GM19463 (cell line): ENCODE results near the gene KCNA10.
"Not testable (repeated sequence)": the region's sequence is repeated elsewhere in the genome, so short reads cannot be mapped to it uniquely, and the experiment has no call there.

ENCODE experiments used
- ATAC-seq: cut with Tn5 transposase; IDR thresholded peaks from one replicate; pipeline ENCODE4 v1.9.1; 2021; ENCODE audit warnings: mild to moderate bottlenecking, moderate library complexity; ENCODE audit not compliant: unreplicated experiment

KCNA10 gene

GRCh38 chr1:110535985-110536384, 17.0 kb upstream of the KCNA10 start:
- no peak for ATAC-seq

DNA sequence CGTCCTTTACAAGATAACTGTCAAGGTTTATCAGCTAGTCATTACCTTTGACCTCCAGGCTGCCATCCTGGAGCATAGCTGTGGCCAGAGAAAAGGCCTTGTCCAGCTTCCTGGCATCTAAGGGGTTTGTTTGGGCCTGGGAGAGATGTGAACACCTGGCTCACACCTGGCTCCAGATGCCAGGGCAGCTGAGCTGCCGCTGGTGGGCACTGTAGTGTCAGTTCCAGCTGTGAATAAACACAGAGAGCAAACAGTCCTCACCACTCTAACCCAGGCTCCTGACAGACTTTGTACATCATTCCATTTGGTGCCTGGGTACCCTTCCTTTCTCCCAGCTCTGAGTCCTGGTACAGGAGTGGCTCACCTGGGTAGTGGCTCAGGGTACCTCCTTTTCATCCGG, 14.3 kb upstream of the KCNA10 start:
- ATAC-seq = no peak

DNA sequence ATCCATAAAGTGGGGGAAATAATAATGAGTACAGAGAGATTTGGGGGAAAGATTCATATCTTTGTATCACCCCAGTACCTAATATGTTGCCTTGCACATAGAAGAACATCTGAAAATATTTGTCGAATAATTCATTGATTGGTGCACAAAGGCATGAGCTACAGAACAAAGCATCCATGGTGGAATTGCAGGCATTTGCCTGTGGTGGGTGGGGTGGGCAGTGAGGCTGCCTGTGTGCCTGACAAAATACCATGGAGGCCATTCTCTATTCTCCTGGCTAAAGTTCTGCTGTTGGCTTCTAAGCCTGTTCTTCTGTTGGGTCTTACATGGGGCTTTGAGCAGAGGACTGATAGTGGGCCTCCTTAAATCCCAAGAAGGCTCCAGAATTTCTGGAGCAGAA, 10.0 kb upstream of the KCNA10 start:
- ATAC-seq = no peak

- ATAC-seq = no peak
Measured at GRCh38 chr1:110526201-110526780, 7.3 kb upstream of the KCNA10 start.

DNA sequence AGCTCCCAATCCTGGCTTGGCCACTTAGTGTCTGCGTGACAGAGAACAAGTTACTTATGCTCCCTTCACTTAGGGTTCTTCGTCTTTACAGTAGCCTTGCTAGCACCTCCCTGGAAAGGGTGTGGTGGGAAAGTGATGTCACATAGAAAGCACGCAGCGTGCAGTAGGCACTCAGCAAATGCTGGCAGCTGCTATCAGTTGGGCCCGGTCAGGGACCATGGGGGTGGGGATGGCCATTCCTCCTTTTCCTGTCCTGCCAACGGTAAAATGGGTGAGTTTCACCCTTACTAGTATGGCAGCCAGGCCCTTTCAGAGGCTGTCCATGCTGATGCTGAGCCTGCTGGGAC, 6.2 kb upstream of the KCNA10 start:
- ATAC-seq = no peak

DNA sequence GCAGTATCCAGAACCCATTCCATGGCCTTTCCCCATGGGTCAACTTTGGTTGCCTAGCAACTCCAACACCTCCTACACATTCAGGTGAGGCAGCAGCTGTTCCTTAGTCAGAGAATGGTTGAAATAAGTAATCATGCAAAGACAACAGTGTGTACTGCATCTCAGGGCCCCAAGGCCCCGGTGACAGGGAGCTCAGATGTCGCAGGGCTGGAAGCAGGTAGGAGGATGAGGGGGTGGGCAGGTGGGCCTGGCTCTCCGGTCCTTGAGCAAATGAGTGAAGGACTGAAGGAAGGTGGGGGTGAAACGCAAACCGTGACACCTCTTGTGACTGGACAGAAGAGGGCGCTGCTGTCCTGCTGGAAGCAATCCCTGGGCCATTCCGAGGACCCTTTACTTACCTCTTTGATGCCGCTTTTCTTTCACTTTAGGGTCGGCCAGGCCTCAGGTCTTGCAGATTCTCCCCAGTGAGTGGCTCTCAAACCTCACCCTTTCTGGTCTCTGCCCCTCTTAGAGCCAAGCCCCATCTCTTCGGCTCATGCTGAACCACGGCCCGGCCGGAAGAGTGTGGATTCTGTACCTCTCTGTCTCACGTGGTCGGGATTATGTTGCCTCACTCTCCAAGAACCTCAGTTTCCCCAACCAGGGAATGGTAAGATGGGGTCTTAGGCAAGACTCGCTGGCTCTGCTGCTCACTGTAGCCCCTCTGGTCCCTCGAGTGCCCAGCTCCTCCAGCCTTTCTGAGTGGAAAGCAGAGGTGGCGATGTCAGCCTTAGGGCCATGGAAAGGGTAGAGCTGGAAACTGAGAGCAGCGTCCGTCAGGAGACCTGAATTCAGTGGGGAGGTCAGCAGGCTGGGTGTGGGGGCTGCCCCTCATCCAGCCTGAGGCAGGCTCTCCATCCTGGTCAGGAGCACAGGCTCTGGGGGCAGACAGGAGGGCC, 5.6 kb upstream of the KCNA10 start:
- no peak for ATAC-seq

- no peak for ATAC-seq
Measured at GRCh38 chr1:110523011-110523410, 4.0 kb upstream of the KCNA10 start.

DNA sequence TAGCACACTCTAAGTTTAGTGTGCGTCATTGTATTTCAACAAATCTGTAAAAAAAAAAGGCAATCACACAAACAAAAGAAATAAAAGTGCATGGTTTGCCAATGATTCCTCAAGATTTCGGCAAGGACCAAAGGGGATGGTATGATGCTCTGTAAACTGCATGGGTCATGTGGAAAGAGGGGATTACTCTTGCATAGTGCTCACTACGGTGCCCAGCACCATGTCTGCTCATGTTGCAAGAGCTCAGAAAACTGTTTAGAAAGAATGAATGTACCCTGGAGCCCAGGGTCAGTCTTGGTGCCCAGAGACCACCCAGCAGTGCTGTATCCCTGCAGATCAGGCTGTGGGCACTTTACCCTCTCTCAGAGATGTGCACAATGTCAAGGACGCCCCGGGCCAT, 3.6 kb upstream of the KCNA10 start:
- ATAC-seq = no peak

DNA sequence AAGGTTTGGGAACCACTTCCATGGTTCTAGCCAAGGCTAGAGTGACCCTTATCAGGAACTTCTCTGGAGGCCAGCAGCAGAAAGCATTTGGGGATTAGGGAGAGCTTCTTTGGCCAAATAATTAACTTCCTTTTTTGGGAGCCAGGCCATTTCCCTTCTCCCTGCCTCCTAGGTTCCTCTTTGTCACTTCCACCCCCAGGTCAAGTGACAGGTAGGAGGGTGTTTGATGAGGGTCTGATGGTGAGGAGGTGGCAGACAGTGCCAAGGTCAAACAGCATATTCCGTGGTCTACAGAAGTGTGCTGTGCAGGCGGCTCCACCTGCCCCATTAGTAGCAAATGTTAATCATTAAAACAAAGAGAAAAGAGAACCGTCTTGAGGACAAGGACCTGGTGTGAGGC, 1.9 kb upstream of the KCNA10 start:
- ATAC-seq = no peak

DNA sequence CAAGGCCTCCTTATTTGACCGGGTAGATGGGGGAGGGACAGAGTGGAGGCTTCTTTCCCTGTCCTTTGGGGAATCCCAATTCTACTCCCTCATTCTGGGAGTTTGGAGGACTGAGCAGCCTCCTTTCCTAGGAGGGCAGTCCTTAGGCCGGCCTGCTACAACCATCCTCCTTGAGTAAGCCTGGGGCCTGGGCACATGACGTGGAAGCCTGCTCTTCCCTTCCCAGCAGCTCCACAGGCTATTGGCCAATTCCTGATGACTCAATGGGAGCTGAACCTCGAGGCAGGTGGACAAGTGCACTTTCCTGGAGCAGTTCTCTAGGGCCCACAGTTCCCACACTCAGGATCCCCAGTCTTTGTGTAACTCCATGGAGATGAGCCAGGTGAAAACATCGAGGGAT, 3.1 kb downstream of the KCNA10 start:
- no peak for ATAC-seq

GRCh38 chr1:110515041-110515440, 3.9 kb downstream of the KCNA10 start:
- ATAC-seq = no peak

DNA sequence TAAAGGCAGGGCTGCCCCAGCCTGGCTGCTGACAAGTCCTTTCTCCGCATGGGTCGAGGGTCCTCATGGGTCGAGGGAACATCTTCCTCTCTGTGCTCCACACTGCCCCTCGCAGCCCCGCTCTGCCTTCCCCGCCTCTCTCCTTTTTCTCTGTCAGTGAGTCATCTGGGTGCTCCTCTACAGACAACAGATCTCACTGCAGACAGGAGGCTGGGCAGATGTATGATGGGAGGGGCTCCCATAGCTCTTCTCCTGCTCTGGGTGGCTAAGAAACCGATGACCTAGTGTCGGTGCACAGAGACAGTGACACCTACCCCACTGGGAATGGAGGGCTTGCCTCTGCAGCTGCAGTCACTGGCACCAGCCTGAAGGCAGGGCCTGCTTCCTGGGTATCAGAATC, 5.5 kb downstream of the KCNA10 start:
- no peak for ATAC-seq

- ATAC-seq = no peak
Measured at GRCh38 chr1:110511436-110511835, 7.5 kb downstream of the KCNA10 start.

GRCh38 chr1:110510921-110511320, 8.1 kb downstream of the KCNA10 start:
- not testable (repeated sequence) for ATAC-seq

DNA sequence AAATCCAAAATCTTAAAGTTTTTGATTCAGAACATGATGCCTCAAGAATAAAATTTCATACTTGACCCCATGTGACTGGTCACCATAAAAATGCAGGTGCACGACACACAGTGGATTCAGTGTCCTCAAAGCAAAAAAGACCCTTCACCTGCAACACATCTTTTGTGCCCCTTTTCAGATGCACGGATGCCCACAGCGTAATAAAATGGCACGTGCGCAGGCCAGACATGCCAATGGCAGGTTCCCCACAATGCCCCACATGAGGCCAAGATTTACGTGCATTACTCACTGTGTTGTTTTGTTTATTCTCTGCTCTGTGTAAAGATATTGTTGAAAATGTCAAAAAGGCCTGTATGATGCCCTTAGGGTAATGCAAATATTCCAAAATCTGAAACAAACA, 9.3 kb downstream of the KCNA10 start:
- no peak for ATAC-seq

GRCh38 chr1:110508028-110508940, 10.7 kb downstream of the KCNA10 start:
- peak; percentile 61 for ATAC-seq

- ATAC-seq = no peak
Measured at GRCh38 chr1:110506541-110506940, 12.4 kb downstream of the KCNA10 start.

DNA sequence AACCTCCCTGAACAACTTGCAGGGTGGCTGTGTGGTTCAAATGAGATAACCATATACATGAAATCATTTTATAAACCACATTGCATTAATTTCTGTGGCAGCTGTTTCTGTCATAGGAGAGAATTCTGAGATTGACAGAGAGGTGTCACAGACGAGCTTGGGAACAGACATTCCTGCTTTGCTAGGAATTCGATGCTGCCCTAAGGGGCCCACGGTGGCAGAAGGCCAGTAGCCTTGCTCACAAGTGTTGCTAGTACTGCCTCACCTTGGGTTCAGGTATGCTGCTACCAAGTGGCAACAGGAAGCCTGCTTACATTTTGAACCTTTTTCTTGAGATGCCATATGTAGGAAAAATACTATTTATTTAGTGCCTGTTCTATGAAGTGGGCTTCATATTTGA, 13.4 kb downstream of the KCNA10 start:
- ATAC-seq = no peak

DNA sequence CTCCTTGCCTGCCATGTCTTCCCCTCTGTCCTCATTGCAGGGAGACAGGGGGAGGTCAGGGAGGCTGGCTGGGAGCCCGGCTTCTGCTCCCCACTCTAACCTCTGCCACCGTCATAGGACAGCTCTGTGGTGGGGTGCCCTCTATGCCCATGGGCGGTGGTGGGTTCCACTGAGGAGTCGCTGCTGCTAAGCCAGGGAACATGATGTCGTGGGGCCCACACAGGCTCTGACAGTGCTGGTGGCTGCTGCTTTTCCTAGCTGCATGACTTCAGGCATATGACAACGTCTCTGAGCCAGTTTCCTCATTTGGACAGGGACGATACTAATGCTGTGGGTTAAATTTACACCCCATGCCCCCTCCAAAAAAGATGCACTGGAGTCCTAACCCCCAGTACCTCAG, 14.7 kb downstream of the KCNA10 start:
- no peak for ATAC-seq

- ATAC-seq = no peak
Measured at GRCh38 chr1:110503471-110503870, 15.5 kb downstream of the KCNA10 start.

- no peak for ATAC-seq
Measured at GRCh38 chr1:110502402-110503151, 16.4 kb downstream of the KCNA10 start.
